Activated gamma-delta T cell (primary cell): Measurements from ENCODE around the gene CHD5.

Source experiments
- DNase-seq: peaks from one replicate; lab custom pipeline; 2025; lab: John Stamatoyannopoulos, UW

CHD5 gene

GRCh38 chr1:6202256-6202655 is 22.1 kb upstream of the CHD5 start:
- DNase-seq = no peak

DNA sequence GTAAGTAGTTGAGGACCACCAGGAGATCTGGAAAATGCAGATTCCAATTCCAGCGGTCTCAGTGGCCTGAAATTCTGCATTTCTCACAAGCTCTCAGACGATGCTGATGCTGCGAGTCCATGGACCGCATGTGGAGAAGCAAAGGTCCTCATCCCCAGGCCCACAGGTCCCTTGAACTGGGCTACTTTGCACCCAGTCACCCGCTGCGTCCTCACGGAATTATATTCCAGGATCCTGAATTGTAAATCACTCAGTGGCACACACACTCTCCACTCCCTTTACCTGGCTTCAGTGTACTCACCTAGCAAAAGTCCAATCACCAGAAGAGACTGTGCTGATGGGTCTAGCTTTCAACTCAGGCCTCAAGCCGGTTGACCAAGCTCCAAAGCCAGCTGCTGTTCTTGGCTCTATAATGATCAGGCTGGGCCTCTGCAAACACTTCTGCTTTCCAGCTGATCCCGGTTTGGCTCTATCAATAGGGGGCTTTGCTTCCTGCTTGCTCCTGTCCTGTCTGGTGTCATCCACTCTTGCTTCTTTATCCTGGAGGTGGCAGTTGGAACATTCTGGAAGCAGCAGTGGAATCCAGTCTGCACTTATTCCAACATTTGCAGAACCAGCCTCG is 20.2 kb upstream of the CHD5 start:
- DNase-seq = no peak

- DNase-seq = peak; percentile 78
These were observed 19.4 kb upstream of the CHD5 start, which contains the start of gene RPL22 for GRCh38 chr1:6199298-6200187. Gene RPL22, minus strand, starts transcription at chr1:6199595. Its CDS starts 22 bp downstream, at chr1:6199573.

DNA sequence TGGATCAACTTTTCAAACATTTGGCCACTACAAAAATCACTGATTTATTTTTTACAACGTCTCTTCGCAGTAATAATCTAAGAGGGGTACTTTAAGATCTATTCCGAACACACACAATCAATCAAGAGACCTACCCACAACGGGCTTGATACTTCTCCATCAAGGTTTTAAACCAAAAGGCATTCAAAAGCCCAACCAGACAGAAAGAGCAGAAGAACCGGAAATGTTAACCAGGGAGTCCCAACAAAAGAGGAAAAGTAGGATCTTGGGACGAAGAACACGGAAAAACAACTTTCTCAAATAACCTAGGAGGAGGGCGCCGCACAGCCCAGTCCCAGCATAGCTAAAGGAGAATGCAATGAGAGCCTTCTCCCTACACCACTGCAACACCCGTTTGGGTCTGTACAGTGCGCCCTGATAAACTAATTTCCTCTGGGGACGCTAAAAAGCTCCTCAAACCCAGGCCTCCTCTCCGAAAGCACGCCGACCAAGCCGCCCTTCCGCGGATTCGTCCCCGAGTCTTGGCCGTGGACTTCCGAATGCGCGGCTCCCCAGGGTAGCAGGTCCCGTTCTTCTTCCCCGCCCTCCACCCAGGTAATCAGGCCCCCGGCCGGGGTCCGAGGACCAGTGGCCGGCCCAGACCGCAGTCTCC is 18.7 kb upstream of the CHD5 start:
- DNase-seq = no peak

GRCh38 chr1:6197746-6198427 is 17.8 kb upstream of the CHD5 start:
- DNase-seq = no peak

GRCh38 chr1:6191968-6192367 is 11.8 kb upstream of the CHD5 start:
- DNase-seq = no peak

GRCh38 chr1:6188466-6188865 is 8.3 kb upstream of the CHD5 start:
- DNase-seq = no peak

- no peak for DNase-seq
These were observed 5.7 kb upstream of the CHD5 start for GRCh38 chr1:6185635-6186382.

- DNase-seq = no peak
These were observed 5.0 kb upstream of the CHD5 start for GRCh38 chr1:6185151-6185550.

- no peak for DNase-seq
These were observed 4.1 kb upstream of the CHD5 start for GRCh38 chr1:6184083-6184783.

- no peak for DNase-seq
These were observed 3.4 kb upstream of the CHD5 start for GRCh38 chr1:6183520-6183989.

- no peak for DNase-seq
These were observed 1.2 kb upstream of the CHD5 start for GRCh38 chr1:6181347-6181770.

- no peak for DNase-seq
These were observed 688 bp upstream of the CHD5 start for GRCh38 chr1:6180707-6181311.

DNA sequence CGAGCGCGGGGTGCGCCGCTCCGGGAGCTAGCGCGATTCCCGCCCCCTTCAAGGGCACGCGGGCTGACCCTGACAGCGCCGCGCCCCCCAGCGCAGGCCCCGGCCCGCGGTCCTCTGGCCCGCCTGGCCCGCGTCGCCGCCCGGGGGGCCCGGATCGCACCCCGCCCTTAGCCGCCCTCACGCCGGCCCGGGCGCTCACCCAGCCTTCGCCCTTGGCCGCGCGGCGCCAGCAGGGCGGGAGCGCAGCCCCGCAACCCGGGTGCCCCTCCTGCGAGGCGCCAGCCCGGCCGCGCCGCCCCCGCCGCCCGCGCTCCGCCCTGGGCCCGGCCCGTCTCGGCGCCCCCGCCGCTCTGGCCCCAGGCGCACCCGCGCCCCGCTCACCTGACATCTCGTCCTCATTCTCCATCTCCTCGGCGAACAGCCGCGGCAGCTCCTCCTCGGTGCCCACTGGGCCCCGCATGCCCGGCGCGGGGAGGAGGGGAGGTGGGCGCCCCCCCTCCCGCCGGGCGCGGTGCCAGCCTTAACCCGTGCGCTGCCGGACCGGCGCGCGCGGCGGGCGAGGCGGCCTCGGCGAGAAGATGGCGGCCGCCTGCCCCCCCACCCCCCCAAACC is 451 bp downstream of the CHD5 start:
- no peak for DNase-seq

DNA sequence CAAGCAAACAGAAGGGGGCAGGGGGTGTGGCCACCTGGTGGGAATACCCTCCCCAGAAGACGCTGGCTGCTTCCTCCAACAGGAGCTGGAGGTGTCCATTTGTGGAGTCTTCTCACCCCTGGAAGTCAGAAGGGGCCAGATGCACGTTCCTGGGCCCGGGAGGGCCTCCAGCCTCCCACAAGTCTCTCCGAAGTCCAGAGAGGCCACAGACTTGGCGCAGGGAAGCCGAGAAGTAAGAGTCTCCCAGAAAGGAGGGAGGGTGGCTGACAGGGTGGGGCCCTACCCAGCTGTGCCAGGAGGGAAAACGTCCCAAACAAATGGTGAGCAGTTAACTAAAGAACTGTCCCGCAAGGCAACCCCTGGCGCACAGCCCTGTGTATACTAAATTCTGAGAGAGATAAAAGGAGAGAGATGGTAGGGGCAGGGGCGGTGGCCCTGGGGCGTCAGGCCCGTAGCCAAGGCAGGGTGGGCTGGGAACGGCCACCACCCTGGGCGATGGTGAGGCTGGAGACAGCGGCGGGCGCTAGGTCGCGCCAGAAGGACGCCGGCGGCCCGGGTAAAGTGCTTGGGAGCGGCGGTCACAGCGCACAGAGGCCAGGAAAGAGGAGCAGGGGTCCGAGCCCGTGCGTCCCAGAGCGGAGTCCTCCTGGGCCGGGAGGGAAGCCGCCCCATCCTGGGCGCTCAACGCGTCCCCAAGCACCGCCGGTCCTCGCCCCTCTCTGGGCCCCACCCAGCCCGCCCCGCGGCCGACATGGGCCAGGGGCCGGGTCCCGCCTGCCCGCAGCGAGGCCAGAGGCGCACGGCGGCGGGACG is 1.2 kb downstream of the CHD5 start:
- DNase-seq = no peak

DNA sequence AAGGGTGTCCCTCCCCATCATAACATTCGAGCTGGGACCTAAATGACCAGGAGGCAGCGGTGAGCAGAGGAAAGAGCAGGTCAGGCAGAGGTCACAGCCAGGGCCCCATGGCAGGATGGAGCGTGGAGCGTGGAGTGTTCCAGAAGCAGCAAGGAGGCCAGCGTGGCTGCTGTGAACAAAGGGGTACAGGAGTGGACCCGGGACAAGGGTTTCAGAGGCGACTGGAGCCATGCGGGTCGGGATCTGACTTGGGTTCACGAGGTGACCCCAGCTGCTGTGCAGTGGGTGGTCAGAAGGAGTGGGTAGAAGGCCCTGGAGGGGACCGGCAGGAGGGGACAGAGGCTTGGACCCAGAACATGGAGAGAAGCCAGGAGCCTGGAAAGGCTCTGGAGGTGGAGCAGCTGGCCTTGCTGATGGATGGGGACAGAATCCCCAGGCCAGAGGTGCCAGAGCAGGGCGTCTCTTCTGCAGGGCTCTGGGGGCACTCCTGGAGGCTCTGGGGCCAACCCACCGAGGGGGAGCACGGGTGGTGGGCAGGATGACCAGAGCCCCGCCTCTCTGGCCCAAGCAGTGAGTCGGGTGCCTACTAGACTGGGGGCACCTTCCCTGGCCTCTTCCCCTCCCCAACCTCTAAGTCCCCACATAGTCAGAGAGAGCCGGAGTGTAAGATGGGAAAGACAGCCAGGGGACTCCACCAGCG is 2.3 kb downstream of the CHD5 start:
- no peak for DNase-seq

DNA sequence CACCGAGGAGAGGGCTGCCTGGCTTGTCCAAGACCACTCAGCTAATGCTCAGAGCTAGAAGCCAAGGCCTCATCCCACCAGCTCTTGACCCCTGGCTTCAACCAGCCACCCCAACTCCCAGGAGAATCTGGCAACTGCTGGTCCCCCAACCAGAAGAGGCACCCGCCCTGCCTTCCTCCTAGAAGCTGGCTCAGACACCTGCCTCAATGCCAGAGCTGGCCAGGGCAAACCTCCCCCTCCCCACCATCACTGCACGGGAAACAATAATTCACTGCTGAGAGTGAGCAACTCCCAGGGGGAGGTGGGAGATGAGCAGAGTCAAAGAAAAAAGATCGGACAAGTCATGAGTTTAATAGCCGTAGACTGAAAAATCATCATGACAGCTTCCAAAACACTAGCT is 3.3 kb downstream of the CHD5 start:
- DNase-seq = no peak

GRCh38 chr1:6175411-6175828 is 4.7 kb downstream of the CHD5 start:
- DNase-seq = no peak
